Measurements from ENCODE around the gene FBXW11.

Gene FBXW11

GRCh38 chr5:171832775-171833174, 173.7 kb downstream of the FBXW11 start:
- TF ChIP-seq CTCF (IDR thresholded peaks at IDR 0.05; ENCODE audit: low read depth, low read length) (no peak), EZH2phosphoT487 (IDR thresholded peaks at IDR 0.05; ENCODE audit: low read depth) (no peak)
- Histone ChIP-seq H3K4me3 (ENCODE audit: low read length) (no peak overlapping the region), H3K9ac (ENCODE audit: low read length) (no peak overlapping the region), H3K4me2 (ENCODE audit: low read length) (no peak overlapping the region), H3K27me3 (ENCODE audit: low read depth, low read length) (no peaks in the 10 kb centered on the region), H3K36me3 (replicated peaks; ENCODE audit: low read depth, low read length) (peaks cover 2% of the 10 kb centered on the region), H4K20me1 (ENCODE audit: insufficient read depth, low read length) (no peaks in the 10 kb centered on the region), H3K27ac (ENCODE audit: low read length) (no peak overlapping the region), H3K4me1 (ENCODE audit: low read length) (no peaks in the 10 kb centered on the region), H3K79me2 (ENCODE audit: low read length) (no peaks in the 10 kb centered on the region), H3K9me3 (ENCODE audit: insufficient read depth, low read length) (no peaks in the 10 kb centered on the region), H2AFZ (ENCODE audit: low read depth, low read length) (no peak overlapping the region)

- no peaks in the 10 kb centered on the region for H3K4me1 ChIP-seq (ENCODE audit: low read length)
- no peak overlapping the region for H3K4me2 ChIP-seq (ENCODE audit: low read length)
- H2AFZ ChIP-seq (ENCODE audit: low read depth, low read length): no peak overlapping the region
- H3K9me3 ChIP-seq (ENCODE audit: insufficient read depth, low read length): no peaks in the 10 kb centered on the region
- H3K4me3 ChIP-seq (ENCODE audit: low read length): no peak overlapping the region
- peaks cover 2% of the 10 kb centered on the region for H3K36me3 ChIP-seq (replicated peaks; ENCODE audit: low read depth, low read length)
- TF ChIP-seq EZH2phosphoT487 (IDR thresholded peaks at IDR 0.05; ENCODE audit: low read depth): no peak
- TF ChIP-seq CTCF (IDR thresholded peaks at IDR 0.05; ENCODE audit: low read depth, low read length): no peak
- H3K79me2 ChIP-seq (ENCODE audit: low read length): no peaks in the 10 kb centered on the region
- no peak overlapping the region for H3K9ac ChIP-seq (ENCODE audit: low read length)
- no peak overlapping the region for H3K27ac ChIP-seq (ENCODE audit: low read length)
- no peaks in the 10 kb centered on the region for H4K20me1 ChIP-seq (ENCODE audit: insufficient read depth, low read length)
- no peaks in the 10 kb centered on the region for H3K27me3 ChIP-seq (ENCODE audit: low read depth, low read length)
Measured at GRCh38 chr5:171830686-171831085, 175.8 kb downstream of the FBXW11 start.

- H3K9me3 ChIP-seq (ENCODE audit: insufficient read depth, low read length): no peaks in the 10 kb centered on the region
- no peaks in the 10 kb centered on the region for H3K79me2 ChIP-seq (ENCODE audit: low read length)
- H4K20me1 ChIP-seq (ENCODE audit: insufficient read depth, low read length): no peaks in the 10 kb centered on the region
- no peaks in the 10 kb centered on the region for H3K36me3 ChIP-seq (replicated peaks; ENCODE audit: low read depth, low read length)
- no peak overlapping the region for H3K4me3 ChIP-seq (ENCODE audit: low read length)
- H2AFZ ChIP-seq (ENCODE audit: low read depth, low read length): no peak overlapping the region
- no peak for TF ChIP-seq EZH2phosphoT487 (IDR thresholded peaks at IDR 0.05; ENCODE audit: low read depth)
- no peak for TF ChIP-seq CTCF (IDR thresholded peaks at IDR 0.05; ENCODE audit: low read depth, low read length)
- H3K4me2 ChIP-seq (ENCODE audit: low read length): no peak overlapping the region
- H3K27ac ChIP-seq (ENCODE audit: low read length): no peak overlapping the region
- H3K9ac ChIP-seq (ENCODE audit: low read length): no peak overlapping the region
- H3K4me1 ChIP-seq (ENCODE audit: low read length): no peaks in the 10 kb centered on the region
- no peaks in the 10 kb centered on the region for H3K27me3 ChIP-seq (ENCODE audit: low read depth, low read length)
Measured at GRCh38 chr5:171827162-171827561, 179.3 kb downstream of the FBXW11 start.

GRCh38 chr5:171826132-171826531, 180.3 kb downstream of the FBXW11 start:
- Histone ChIP-seq H3K4me2 (ENCODE audit: low read length) (no peak overlapping the region), H2AFZ (ENCODE audit: low read depth, low read length) (no peak overlapping the region), H3K9ac (ENCODE audit: low read length) (no peak overlapping the region), H3K27ac (ENCODE audit: low read length) (no peak overlapping the region), H3K79me2 (ENCODE audit: low read length) (no peaks in the 10 kb centered on the region), H3K36me3 (replicated peaks; ENCODE audit: low read depth, low read length) (no peaks in the 10 kb centered on the region), H3K9me3 (ENCODE audit: insufficient read depth, low read length) (no peaks in the 10 kb centered on the region), H4K20me1 (ENCODE audit: insufficient read depth, low read length) (no peaks in the 10 kb centered on the region), H3K27me3 (ENCODE audit: low read depth, low read length) (no peaks in the 10 kb centered on the region), H3K4me3 (ENCODE audit: low read length) (no peak overlapping the region), H3K4me1 (ENCODE audit: low read length) (no peaks in the 10 kb centered on the region)
- TF ChIP-seq CTCF (IDR thresholded peaks at IDR 0.05; ENCODE audit: low read depth, low read length) (no peak), EZH2phosphoT487 (IDR thresholded peaks at IDR 0.05; ENCODE audit: low read depth) (no peak)

Measured in OCI-LY3 (cell line).